Testis (tissue), 3 donors: Measurements from ENCODE around the gene VPS16. TPM values are rescaled to one million over a fixed set of nuclear protein-coding genes. Genes with fewer than 3 reads are reported as not detected.

Source experiments
- DNase-seq: peaks from one replicate; pipeline ENCODE4 v3.0.0-alpha.2; 2019
- H3K27ac ChIP-seq, 2 donors: fragments of 200-600 bp; sonication (generic); one replicate each; pipeline ENCODE4 v1.5.1; 2019
- H3K27me3 ChIP-seq: fragments of 200-600 bp; sonication (generic); one replicate; pipeline ENCODE4 v1.5.1; 2019
- H3K36me3 ChIP-seq: fragments of 200-600 bp; sonication (generic); one replicate; pipeline ENCODE4 v1.5.1; 2017; ENCODE audit warnings: low read depth; ENCODE audit errors: missing control alignments
- H3K4me1 ChIP-seq: fragments of 200-600 bp; sonication (generic); one replicate; pipeline ENCODE4 v1.5.1; 2019
- H3K4me3 ChIP-seq, 2 donors: fragments of 200-600 bp; sonication (generic); one replicate each; pipeline ENCODE4 v1.5.1; 2017 to 2019
- H3K9me3 ChIP-seq: fragments of 200-600 bp; sonication (generic); one replicate; pipeline ENCODE4 v1.5.1; 2017
- POLR2A ChIP-seq: fragments of 450-650 bp; IDR thresholded peaks from one replicate; pipeline ENCODE4 v1.6.1; 2017; ENCODE audit warnings: antibody characterized with exemption, mild to moderate bottlenecking, moderate library complexity
- WGBS, 2 donors: methylation state at CpG; one replicate each; pipeline ENCODE4 v1.1.5; 2018; 5-methylcytosine and 5-hydroxymethylcytosine counted together
- intact Hi-C: fragments of 100-400 bp; cut with DNase I; formaldehyde crosslinking; loops from one replicate; pipeline ENCODE4 v1.15.1; 2023; ENCODE audit warnings: low total_unique reads
- polyA plus RNA-seq: library from polyadenylated mRNA; stranded (reverse); fragments of 350-450 nt; fragmentation: Illumina TruSeq; extraction: RNeasy Lipid Tissue Mini Kit (QIAGEN cat#74804); gene quantifications from one replicate; pipeline ENCODE4 v1.2.3, GENCODE V29; 2014; ENCODE audit warnings: low read depth, low replicate concordance; ENCODE audit not compliant: insufficient read depth
- total RNA-seq, 2 donors: library from RNA; depleted of rRNA; stranded (reverse); fragments of >200 nt; gene quantifications; one replicate each; pipeline ENCODE4 v1.2.3, GENCODE V29; 2016
- TF ChIP-seq, protein P1 (sequence below), 3 experiments: fragments of 450-650 bp in 2 of 3; fragments of 200-600 bp in 1 of 3; sonication (generic) in 1 of 3; IDR thresholded peaks; one replicate each; pipeline ENCODE4 v1.5.1; 2016 to 2019; ENCODE audit warnings: antibody characterized with exemption in 3 of 3, mild to moderate bottlenecking in 2 of 3, moderate library complexity in 1 of 3

The VPS16 gene
- total and polyA plus RNA-seq, 3 donors from 2014 or later = 24.3 to 31.4 (median 27.3) TPM

DNA sequence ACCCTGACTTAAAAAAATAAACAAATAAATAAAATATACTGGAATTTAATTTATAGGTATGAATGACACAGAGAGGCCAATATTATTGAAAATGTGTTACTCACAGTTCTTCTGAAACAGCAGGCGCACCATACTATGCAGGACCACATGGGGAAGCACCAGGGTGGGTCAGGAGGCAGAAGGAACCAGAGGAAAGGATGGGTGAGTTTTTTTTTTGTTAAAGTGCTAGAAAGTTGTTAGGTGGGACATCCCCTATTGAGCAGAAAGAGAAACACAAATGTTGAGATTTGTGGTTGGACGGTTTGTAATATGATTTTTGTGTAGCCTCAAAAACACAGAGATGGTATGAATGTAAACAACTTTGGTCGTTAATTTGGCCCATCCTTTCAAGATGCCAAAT lies 58.7 kb downstream of the VPS16 start:
- H3K4me1 ChIP-seq = no peaks in the 10 kb centered on the region
- 92 to 94% methylated on average over 3 of the region's 3 CpGs for whole genome bisulfite sequencing, 2 donors
- TF ChIP-seq POLR2A = no peak
- TF ChIP-seq, protein P1, sequence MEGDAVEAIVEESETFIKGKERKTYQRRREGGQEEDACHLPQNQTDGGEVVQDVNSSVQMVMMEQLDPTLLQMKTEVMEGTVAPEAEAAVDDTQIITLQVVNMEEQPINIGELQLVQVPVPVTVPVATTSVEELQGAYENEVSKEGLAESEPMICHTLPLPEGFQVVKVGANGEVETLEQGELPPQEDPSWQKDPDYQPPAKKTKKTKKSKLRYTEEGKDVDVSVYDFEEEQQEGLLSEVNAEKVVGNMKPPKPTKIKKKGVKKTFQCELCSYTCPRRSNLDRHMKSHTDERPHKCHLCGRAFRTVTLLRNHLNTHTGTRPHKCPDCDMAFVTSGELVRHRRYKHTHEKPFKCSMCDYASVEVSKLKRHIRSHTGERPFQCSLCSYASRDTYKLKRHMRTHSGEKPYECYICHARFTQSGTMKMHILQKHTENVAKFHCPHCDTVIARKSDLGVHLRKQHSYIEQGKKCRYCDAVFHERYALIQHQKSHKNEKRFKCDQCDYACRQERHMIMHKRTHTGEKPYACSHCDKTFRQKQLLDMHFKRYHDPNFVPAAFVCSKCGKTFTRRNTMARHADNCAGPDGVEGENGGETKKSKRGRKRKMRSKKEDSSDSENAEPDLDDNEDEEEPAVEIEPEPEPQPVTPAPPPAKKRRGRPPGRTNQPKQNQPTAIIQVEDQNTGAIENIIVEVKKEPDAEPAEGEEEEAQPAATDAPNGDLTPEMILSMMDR (IDR thresholded peaks at IDR 0.05) = no peak
- no peak for DNase-seq
- no peaks in the 10 kb centered on the region for H3K27me3 ChIP-seq
- no peak overlapping the region for H3K27ac ChIP-seq
- H3K9me3 ChIP-seq = no peaks in the 10 kb centered on the region
- H3K4me3 ChIP-seq = no peak overlapping the region
- H3K36me3 ChIP-seq = no peaks in the 10 kb centered on the region
- intact Hi-C loops = no loop called here

DNA sequence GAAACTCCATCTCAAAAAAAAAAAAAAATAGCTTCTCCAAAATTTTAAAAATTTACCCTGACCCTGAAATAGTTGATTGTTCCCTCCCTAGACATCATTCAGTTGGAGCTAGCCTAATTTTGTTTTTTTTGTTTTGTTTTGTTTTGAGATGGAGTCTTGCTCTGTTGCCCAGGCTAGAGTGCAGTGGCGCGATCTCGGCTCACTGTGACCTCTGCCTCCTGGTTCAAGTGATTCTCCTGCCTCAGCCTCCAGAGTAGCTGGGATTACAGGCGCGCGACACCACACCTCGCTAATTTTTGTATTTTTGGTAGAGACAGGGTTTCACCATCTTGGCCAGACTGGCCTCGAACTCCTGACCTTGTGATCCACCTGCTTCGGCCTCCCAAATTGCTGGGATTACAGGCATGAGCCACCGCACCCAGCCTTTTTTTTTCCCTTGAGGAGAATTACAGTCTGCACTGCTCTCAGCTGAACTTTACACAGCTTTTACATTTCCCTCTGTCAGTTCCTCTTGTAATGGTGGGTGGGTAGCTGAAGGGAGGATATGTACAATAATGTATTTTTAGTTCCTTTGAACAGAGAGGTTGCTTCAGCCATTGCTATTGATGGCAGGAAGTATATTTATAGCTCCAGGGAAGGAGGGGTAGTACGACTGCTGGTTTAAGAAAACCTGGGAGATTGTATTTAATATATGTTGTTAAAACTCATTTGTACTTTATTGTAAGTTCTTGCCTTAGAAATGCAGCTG lies 60.5 kb downstream of the VPS16 start:
- TF ChIP-seq, protein P1 (IDR thresholded peaks at IDR 0.05) = no peak
- no peak for TF ChIP-seq POLR2A
- Histone ChIP-seq H3K36me3 (no peaks in the 10 kb centered on the region), H3K4me3 (no peak overlapping the region), H3K9me3 (no peaks in the 10 kb centered on the region), H3K4me1 (no peaks in the 10 kb centered on the region), H3K27me3 (no peaks in the 10 kb centered on the region), H3K27ac (no peak overlapping the region)
- 85 to 90% methylated on average over 11 of the region's 11 CpGs for WGBS, 2 donors
- intact Hi-C loops = no loop called here
- DNase-seq = no peak

DNA sequence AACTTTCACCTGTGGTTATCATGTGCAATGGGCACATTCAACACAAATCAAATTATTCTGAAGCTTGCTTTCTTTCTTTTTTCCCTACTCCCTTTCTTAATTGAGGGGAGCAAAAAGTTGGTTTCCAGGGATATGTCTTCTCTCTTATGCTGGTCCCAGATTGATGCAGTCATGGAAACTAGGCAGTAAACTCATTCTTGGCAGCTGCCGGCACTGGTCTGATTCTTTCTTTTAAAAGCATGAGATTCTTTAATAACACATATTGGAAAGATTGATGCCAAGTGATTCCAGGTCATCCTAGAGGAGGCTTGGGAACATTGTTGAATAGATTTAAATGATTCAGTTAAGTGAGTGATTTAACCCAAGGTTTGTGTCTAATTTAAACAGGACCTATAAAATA lies 61.7 kb downstream of the VPS16 start:
- WGBS, 2 donors = 34 to 42% methylated on average over 1 of the region's 1 CpG

DNA sequence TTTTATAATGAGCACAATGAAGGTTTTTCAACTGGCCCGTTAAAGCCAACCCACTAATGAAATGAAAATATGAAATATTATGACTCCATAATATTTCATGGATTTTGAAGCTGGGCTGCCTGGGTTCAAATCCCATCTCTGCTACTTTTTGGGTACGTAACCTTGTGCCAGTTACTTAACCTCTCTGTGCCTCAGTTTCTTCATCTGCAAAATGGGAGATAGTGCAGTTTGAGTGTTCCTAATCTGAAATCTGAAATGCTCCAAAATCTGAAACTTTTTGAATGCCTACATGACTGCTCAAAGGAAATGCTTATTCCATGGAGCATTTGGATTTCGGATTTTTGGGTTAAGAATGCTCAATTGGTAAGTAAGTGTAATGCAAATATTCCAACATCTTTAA lies 62.3 kb downstream of the VPS16 start:
- TF ChIP-seq, protein P1 (IDR thresholded peaks at IDR 0.05) = no peak
- no peak for TF ChIP-seq POLR2A
- no peak overlapping the region for H3K27ac ChIP-seq
- DNase-seq = no peak
- WGBS, 2 donors = 91 to 95% methylated on average over 3 of the region's 3 CpGs
- H3K4me3 ChIP-seq = no peak overlapping the region
- H3K27me3 ChIP-seq = no peaks in the 10 kb centered on the region
- H3K36me3 ChIP-seq = no peaks in the 10 kb centered on the region
- no peaks in the 10 kb centered on the region for H3K9me3 ChIP-seq
- no peaks in the 10 kb centered on the region for H3K4me1 ChIP-seq
- intact Hi-C loops = no loop called here

More for the DNA sequence above, 61.7 kb downstream of the VPS16 start:
- Histone ChIP-seq H3K4me1 (no peaks in the 10 kb centered on the region), H3K27me3 (no peaks in the 10 kb centered on the region), H3K36me3 (no peaks in the 10 kb centered on the region), H3K27ac (no peak overlapping the region), H3K9me3 (no peaks in the 10 kb centered on the region), H3K4me3 (no peak overlapping the region)
- no peak for DNase-seq
- intact Hi-C loops = no loop called here
- TF ChIP-seq, protein P1 (IDR thresholded peaks at IDR 0.05) = no peak
- TF ChIP-seq POLR2A = no peak

DNA sequence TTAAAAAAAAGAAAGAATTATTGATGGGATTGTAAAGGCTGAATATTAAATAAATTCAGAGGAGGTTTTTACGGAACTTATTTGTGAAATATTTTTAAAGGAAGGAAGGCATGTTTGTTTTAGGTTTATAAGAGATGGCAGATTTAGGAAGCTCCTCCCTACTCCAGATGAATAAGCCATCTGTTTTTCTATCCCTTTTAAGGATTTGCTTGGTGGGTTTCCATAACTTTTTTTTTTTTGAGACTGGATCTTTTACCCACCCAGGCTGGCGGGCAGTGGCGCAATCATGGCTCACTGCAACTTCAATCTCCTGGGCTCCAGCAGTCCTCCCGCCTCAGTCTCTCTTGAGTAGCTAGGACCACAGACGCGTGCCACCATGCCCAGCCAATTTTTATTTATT lies 63.1 kb downstream of the VPS16 start:
- DNase-seq = no peak
- WGBS, 2 donors = 96 to 98% methylated on average over 6 of the region's 6 CpGs
- Histone ChIP-seq H3K27ac (no peak overlapping the region), H3K36me3 (no peaks in the 10 kb centered on the region), H3K9me3 (no peaks in the 10 kb centered on the region), H3K27me3 (no peaks in the 10 kb centered on the region), H3K4me3 (no peak overlapping the region), H3K4me1 (no peaks in the 10 kb centered on the region)
- TF ChIP-seq POLR2A = no peak
- TF ChIP-seq, protein P1 (IDR thresholded peaks at IDR 0.05) = no peak
- intact Hi-C loops = no loop called here
